ENCODE data around the gene CHDH. TPM values are rescaled to one million over a fixed set of nuclear protein-coding genes. Genes with fewer than 3 reads are reported as not detected.
A peak's percentile ranks its signal among the peaks of the same experiment; 100 is the strongest.

CHDH gene
- total RNA-seq, 1 donor from 2014 or later, result 11.0 TPM

DNA sequence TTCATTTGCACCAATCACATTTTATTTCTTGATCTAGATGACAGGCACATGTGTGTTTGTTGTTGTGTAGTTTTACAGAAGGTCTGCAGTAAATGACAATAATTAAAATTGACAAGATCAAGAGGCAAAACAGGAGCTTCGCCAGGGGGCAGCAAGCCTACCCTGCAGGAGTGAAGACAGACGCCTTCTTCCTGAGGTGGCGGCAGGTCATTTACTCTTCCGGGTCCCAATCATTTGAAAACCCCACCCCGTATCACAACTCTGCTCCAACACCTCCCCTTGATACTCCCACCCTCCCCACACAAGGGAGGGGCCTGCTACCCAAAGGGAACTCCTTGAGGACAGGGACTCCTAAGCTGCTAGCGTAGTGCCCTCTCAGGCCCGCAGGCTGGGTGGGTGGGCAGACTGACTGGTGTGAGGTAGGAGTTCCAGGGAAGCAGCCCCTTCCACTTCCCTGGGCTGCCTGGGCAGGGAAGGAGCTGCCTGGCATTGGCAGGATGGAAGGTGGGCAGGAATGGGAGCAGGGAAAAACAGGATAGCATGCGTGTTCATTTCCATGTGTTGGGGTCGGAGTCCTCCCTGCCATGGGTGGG, 13.1 kb downstream of the CHDH start:
- ATAC-seq (no peak), DNase-seq (ENCODE audit: missing footprints) (no peak)
- intact Hi-C loops (cut with DNase I), result no loop called here

DNA sequence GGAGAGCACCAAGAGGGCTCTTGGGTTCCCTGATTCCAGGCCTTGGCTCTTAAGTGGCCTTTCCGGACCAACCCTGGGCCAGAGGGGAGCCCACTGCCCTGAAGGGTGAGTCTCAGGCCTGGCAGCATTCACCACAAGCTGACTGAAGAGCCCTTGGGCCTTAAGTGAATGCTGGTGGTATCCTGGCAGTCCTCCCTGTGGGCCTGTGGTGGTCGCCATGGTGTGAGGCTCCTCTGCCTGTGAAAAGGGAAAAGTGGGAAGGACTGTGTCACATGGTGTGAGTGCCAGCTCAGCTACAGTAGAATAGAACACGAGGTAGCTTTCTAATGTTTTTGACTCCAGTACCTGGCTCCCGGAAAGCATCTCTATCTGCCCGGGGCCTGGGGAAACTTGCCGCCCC, 15.3 kb downstream of the CHDH start:
- intact Hi-C loops (cut with DNase I), result no loop called here
- no peak for DNase-seq (ENCODE audit: missing footprints)
- no peak for ATAC-seq

- intact Hi-C loops (cut with DNase I), result no loop called here
- DNase-seq (ENCODE audit: missing footprints) (no peak), ATAC-seq (no peak)
Measured at GRCh38 chr3:53829605-53830004, 16.6 kb downstream of the CHDH start.

DNA sequence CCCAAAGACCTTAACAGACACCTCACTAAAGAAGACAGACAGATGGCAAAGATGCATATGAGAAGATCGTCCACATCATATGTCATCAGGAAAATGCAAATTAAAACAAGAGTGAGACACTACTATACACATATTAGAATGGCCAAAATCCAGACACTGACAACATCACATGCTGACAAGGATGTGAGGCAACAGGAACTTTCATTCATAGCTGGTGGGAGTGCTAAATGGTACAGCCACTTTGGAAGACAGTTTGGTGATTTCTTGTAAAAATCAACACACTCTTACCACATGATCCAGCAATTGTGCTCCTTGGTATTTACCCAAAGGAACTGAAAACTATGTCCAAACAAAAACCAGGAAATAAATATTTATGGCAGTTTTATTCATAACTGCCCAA, 17.6 kb downstream of the CHDH start:
- no peak for DNase-seq (ENCODE audit: missing footprints)
- intact Hi-C loops (cut with DNase I), result no loop called here
- ATAC-seq, result no peak

- no peak for DNase-seq (ENCODE audit: missing footprints)
- ATAC-seq, result no peak
- intact Hi-C loops (cut with DNase I), result no loop called here
Measured at GRCh38 chr3:53826048-53826447, 20.2 kb downstream of the CHDH start.

DNA sequence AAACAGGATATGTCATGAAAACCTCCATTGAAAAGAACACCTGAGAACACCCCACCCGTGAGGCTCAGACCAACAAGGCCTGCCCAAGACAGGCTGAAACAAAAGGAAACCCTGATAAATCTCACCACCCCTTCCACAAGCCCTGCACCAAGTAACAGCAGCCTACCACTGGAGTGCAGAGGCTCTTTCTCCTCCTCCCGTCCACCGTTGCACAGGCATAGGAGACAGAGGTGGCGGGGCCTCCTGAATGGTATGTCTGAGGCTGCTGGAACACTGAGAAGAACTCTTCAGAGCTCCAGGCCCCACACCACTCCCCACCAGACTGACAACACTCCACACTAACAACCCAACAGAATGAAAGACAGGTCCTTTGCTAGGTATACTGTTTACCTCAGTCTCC, 21.4 kb downstream of the CHDH start:
- intact Hi-C loops (cut with DNase I), result no loop called here
- ATAC-seq (no peak), DNase-seq (ENCODE audit: missing footprints) (no peak)

DNA sequence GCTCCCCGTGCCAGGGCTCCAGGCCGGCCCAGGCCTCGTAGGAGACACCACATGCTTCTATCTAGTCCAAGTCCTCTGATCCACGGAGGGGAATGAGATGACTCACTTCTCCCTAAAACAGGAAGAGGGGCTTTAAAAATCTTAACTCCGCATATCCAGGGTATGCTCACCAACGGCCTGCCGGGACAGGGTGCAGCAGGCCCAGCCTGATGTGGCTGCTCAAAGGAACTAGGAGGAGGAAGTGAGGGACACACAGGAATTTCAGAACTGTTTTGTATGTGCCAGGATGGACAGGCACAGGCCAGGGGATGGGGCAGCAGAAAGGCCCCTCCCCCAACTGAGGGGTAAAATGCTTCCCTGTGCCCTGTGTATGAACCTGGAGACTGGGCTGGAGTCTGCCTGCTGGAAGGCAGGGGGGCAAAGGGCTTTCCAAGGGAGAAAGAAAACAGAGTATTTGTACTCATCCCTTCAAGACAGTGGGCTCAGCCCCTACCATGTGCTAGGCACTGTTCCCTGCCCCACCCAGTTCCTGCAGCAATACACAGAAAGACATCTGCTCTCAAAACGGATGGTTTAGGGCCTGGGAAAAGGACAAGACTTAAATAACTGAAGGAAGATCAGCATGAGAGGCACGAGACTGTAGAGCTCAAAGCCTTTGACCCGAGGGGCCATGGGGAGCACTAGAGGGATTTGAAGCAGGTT, 22.1 kb downstream of the CHDH start:
- ATAC-seq (no peak), DNase-seq (ENCODE audit: missing footprints) (no peak)
- intact Hi-C loops (cut with DNase I), result no loop called here

DNA sequence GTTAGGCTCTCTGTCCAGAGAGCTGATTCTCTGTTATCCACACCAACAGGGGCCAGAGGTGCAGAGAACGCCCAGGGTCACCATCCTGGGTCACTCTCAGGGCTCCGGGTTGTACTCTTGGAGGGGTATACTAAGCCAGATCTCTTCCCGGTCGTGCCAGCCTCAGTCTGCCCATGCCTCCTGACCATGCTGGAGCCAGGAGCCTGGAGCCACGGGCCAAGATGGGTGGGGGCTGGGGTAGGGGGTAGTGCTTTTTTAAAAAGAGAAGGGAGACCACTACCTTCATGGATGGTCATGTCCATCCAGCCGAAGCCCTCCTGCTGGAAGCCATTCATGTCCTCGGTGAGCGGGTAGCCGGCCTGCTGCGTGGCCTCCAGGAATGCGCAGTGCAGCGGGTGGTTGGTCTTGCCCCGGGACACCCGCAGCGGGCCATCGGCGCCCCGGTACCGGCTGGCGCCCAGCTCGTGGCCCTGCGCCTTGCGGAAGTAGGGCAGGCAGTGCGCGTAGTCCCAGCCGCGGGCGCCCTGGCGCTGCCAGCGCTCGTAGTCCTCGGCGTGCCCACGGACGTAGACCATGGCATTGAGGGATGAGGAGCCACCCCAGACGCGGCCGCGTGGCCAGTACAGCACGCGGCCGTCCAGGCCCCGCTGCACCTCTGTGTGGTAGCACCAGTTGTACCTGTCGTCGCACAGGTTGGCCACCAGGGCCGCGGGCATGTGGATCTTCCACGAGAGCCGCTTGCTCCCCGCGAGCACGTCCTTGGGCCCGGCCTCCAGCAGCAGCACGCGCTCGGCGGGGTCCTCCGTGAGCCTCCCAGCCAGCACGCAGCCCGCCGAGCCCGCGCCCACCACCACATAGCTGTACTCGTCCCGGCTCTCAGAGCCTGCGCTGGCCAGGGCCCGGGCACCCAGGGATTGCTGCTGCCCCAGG, 22.9 kb downstream of the CHDH start:
- DNase-seq (ENCODE audit: missing footprints) (no peak), ATAC-seq (no peak)
- intact Hi-C loops (cut with DNase I), result no loop called here

GRCh38 chr3:53822331-53822741, 23.9 kb downstream of the CHDH start:
- DNase-seq (ENCODE audit: missing footprints) (no peak), ATAC-seq (no peak)
- intact Hi-C loops (cut with DNase I), result no loop called here

DNA sequence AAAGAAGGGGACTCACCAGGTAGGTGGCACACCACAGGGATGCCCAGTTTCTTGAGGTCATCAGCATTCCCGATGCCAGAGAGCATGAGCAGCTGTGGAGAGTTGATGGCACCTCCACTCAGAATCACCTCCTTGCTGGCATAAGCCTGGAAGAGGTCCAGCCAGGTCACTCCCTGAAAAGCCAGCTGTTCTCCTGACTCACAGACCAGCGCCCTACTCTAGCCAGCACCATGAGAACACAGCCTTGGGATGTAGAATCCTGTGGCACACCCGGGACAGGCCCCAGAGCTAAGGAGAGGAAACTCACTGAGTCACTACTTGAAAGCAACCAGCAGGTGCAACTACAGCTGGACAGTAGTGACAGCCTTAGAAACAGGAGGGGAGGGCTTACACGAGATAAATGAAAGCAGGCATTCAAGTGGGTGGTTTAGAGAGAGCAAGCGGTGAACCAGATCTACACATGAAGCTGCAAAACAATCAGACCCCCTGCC, 24.5 kb downstream of the CHDH start:
- ATAC-seq (peak; percentile 70), DNase-seq (ENCODE audit: missing footprints) (no peak)
- intact Hi-C loops (cut with DNase I), result no loop called here

- ATAC-seq (no peak), DNase-seq (ENCODE audit: missing footprints) (no peak)
- intact Hi-C loops (cut with DNase I), result no loop called here
Measured at GRCh38 chr3:53820756-53821580, 25.3 kb downstream of the CHDH start.

- DNase-seq (ENCODE audit: missing footprints) (no peak), ATAC-seq (no peak)
- intact Hi-C loops (cut with DNase I), result no loop called here
Measured at GRCh38 chr3:53820084-53820483, 26.1 kb downstream of the CHDH start.

DNA sequence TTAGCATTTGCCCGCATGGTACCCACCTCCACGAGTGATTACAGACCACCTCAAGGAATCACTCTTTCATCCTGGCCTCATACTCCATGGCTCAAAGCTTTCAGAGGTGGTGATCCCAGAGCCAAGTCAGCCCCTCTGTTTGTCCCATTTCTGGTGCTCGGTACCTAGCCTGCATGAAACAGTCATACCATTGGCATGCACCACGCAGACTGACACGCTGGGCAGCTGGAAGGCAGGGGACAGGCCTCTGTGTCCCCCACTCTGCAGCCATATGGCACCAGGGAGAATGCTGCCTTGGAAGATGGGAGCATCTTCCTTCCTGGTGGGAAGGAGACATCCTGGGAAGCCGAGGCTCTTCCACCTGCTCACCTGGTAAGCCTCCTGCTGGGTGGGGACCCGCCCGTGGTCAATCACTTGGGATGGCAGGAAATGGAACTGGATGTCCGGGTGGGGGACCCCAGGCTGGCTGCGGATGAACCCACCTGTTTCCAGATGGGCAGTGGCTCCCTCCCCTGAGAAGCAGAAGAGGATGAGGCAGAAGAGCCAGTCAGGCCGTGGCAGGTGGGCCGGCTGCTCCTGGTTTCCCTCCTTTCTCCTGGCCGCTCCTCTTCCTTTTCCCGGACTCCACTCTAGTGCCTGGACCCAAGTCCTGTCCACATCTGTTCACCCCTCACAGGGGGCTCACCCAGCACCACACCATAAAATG, 26.9 kb downstream of the CHDH start:
- ATAC-seq (no peak), DNase-seq (ENCODE audit: missing footprints) (no peak)
- intact Hi-C loops (cut with DNase I), result no loop called here

- intact Hi-C loops (cut with DNase I), result no loop called here
- DNase-seq (ENCODE audit: missing footprints) (no peak), ATAC-seq (no peak)
Measured at GRCh38 chr3:53818221-53819162, 27.7 kb downstream of the CHDH start.

- DNase-seq (ENCODE audit: missing footprints) (no peak), ATAC-seq (no peak)
- intact Hi-C loops (cut with DNase I), result no loop called here
Measured at GRCh38 chr3:53817809-53818208, 28.4 kb downstream of the CHDH start.

DNA sequence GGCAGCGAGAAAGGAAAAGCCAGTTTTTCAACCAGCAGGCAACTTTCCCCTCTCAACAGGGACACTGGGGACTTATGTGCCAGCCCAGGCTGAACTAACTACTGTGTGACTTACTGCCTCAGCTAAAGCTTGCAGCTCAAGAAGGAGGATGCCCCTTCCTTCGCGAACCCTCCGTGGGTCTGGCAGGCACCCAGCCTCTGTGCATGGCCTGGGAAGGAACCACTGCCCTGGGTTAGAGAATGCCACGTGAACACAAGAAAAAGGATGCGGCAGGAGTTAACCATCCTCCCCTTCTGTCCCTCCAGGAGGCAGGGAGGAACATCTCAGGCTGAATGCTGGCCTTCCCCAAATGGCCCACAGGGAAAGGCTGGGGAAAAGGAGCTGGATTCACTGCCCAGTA, 29.0 kb downstream of the CHDH start:
- ATAC-seq, result no peak
- intact Hi-C loops (cut with DNase I), result no loop called here
- DNase-seq (ENCODE audit: missing footprints), result no peak

DNA sequence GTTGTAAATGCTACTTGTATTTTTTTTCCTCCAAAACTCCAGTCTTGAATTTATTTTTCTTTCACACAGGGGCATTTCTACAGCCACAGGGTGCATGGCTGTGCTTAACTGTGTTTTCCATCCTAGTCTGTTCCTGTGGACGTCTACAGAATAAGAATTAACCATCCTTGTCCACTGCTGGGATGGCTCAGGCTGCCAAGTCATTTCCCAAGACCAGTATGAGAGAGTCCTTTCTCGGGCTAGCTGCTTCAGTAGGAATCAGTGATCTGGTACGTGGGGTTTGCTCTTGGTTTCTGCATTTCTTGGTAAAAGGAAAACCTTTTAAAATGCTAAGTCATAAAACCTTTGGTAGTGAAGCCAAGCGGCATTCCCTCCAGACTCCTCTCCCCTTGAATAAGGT, 29.8 kb downstream of the CHDH start:
- no peak for DNase-seq (ENCODE audit: missing footprints)
- ATAC-seq, result no peak
- intact Hi-C loops (cut with DNase I), result no loop called here
